HG02970 (cell line): ENCODE data around the gene ZBTB17.
"Not testable (repeated sequence)": the region's sequence is repeated elsewhere in the genome, so short reads cannot be mapped to it uniquely, and the experiment has no call there.

Source experiments
- ATAC-seq: cut with Tn5 transposase; IDR thresholded peaks from one replicate; pipeline ENCODE4 v1.9.1; 2021; ENCODE audit warnings: mild to moderate bottlenecking, moderate library complexity, moderate number of reproducible peaks; ENCODE audit not compliant: unreplicated experiment, low FRiP score

ZBTB17 gene

GRCh38 chr1:15913607-15914006, 62.3 kb downstream of the ZBTB17 start:
- ATAC-seq = not testable (repeated sequence)

DNA sequence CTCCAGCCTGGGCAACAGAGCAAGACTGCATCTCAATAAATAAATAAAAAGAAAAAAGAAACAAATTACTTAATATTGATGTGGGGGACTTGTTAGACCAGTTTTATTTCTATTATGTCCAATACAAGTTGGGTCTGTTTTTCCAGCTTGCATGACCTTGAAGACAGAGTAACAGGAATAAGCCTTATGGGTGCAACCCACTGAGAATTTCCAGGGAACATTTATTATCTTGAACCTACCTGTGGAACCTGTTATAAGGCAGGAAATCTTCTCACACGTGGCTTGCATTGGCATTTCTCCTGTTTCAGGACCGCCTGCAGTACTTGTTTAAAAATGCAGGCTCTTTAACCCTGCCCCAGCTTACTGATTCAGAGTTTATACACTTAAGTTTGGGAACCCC, 64.0 kb downstream of the ZBTB17 start:
- no peak for ATAC-seq

- no peak for ATAC-seq
Measured at GRCh38 chr1:15911141-15911540, 64.8 kb downstream of the ZBTB17 start.

DNA sequence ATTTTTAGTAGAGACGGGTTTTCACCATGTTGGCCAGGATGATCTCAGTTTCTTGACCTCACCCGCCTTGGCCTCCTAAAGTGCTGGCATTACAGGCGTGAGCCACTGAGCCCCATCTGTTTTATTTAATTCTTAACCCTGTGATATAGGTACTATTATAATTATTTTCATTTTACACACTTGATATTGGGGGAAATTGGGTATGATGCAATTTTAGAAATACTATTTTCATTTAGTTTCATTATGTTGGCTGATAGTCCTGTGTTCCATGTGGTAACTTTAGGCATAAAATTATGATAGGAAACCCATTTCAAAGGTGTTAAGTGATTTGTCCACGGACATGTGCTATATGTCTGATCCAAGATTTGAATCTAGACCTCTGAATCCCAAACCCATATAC, 67.3 kb downstream of the ZBTB17 start:
- no peak for ATAC-seq

- ATAC-seq = no peak
Measured at GRCh38 chr1:15902882-15903281, 73.0 kb downstream of the ZBTB17 start.

DNA sequence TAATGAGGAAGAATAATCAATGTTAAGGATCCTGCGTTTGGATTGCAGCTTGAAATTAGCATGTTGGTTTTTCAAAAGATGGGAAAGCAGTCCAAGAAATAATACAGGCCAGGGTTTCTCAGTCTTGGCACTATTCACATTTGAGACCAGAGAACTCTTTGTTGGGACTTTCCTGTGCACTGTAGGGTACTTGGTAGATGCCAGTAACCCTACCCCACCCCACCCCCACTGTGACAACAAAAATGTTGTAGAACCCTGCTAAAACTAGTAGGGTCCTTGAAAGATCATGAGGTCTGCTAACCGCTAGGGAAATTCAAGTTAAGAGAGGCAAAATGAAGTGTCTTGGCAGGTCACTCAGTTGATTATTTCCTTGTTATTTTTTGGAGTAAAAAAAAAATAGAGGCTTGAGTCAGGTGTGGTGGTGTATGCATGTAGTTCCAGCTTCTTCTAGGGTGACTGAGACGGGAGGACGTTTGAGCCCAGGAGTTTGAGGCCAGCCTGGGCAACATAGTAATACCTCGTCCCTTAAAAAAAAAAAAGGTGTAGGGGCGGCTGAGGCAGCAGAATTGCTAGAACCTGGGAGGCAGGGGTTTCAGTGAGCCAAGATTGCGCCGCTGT, 75.1 kb downstream of the ZBTB17 start:
- no peak for ATAC-seq

DNA sequence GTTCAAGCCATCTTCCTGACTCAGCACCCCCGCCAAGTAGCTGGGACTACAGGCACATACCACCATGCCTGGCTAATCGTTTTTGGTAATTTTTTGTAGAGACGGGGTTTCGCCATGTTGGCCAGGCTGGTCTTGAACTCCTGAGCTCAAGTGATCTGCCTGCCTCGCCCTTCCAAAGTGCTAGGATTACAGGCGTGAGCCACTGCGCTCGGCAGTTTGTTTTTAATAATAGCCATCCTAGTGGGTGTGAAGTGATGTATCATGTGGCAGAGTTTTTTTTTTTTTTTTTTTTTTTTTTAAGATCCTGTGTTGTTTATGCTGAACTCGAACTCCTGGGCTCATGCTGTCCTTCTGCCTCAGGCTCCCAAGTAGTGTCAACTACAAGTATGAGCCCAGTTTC, 76.6 kb downstream of the ZBTB17 start:
- no peak for ATAC-seq

DNA sequence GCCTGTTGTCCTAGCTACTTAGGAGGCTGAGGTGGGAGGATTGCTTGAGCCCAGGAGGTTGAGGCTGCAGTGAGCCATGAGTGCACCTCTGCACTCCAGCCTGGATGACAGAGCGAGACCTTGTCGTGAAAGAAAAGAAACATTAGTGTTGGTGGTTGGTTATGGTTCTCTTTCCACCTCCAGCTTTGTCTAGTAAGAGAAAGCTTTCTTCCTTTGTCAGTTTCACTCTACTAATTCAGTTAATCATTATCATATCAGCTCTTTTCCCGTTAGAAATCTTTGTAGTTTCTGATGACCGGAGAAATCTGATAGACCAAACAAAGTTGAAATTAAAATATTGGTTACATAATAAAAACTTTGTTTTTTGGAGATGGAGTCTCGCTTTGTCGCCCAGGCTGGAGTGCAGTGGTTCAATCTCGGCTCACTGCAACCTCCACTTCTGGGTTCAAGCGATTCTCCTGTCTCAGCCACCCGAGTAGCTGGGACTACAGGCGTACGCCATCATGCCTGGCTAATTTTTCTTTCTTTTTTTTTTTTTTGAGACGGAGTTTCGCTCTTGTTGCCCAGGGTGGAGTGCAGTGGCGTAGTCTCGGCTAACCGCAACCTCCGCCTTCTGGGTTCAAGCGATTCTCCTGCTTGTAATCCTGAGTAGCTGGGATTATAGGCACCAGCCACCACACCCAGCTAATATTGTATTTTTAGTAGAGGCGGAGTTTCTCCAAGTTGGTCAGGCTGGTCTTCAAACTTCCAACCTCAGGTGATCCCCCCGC, 78.9 kb downstream of the ZBTB17 start:
- ATAC-seq = not testable (repeated sequence)

- no peak for ATAC-seq
Measured at GRCh38 chr1:15895233-15895632, 80.7 kb downstream of the ZBTB17 start.

- ATAC-seq = not testable (repeated sequence)
Measured at GRCh38 chr1:15892857-15893599, 82.9 kb downstream of the ZBTB17 start.
